Measurements from ENCODE around the gene DSEL.

DNA sequence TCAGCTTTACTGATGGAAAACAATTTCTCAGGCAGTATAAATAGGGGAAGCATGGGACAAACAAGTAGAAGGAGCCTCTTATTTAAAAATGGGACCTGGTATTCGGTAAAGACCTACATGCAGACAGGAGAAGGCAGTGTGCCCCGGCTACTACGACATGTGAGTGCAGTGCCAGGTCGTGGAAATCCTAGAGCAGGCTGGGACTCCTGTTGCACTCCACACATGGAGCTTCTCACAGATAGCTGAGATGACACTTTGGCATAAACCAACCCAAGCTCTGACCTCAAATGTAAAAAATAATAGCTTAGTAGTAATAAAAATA lies 885 bp upstream of the DSEL start:
- TF ChIP-seq SMC3 (IDR thresholded peaks at IDR 0.05; ENCODE audit: low read depth, low read length), result no peak
- TF ChIP-seq, protein P1, sequence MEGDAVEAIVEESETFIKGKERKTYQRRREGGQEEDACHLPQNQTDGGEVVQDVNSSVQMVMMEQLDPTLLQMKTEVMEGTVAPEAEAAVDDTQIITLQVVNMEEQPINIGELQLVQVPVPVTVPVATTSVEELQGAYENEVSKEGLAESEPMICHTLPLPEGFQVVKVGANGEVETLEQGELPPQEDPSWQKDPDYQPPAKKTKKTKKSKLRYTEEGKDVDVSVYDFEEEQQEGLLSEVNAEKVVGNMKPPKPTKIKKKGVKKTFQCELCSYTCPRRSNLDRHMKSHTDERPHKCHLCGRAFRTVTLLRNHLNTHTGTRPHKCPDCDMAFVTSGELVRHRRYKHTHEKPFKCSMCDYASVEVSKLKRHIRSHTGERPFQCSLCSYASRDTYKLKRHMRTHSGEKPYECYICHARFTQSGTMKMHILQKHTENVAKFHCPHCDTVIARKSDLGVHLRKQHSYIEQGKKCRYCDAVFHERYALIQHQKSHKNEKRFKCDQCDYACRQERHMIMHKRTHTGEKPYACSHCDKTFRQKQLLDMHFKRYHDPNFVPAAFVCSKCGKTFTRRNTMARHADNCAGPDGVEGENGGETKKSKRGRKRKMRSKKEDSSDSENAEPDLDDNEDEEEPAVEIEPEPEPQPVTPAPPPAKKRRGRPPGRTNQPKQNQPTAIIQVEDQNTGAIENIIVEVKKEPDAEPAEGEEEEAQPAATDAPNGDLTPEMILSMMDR (conservative IDR thresholded peaks at IDR 0.05; ENCODE audit: low read depth, low read length), result no peak
- TF ChIP-seq RAD21 (IDR thresholded peaks at IDR 0.05; ENCODE audit: low read length), result no peak
- TF ChIP-seq POLR2A (IDR thresholded peaks at IDR 0.05; ENCODE audit: low read depth, low read length), result no peak
- TF ChIP-seq, protein P2, sequence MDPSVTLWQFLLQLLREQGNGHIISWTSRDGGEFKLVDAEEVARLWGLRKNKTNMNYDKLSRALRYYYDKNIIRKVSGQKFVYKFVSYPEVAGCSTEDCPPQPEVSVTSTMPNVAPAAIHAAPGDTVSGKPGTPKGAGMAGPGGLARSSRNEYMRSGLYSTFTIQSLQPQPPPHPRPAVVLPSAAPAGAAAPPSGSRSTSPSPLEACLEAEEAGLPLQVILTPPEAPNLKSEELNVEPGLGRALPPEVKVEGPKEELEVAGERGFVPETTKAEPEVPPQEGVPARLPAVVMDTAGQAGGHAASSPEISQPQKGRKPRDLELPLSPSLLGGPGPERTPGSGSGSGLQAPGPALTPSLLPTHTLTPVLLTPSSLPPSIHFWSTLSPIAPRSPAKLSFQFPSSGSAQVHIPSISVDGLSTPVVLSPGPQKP (IDR thresholded peaks at IDR 0.05; ENCODE audit: borderline replicate concordance, low read depth, low read length), result no peak
- TF ChIP-seq CEBPB (IDR thresholded peaks at IDR 0.05; ENCODE audit: low read depth, low read length), result no peak
- no peak for TF ChIP-seq MAFK (IDR thresholded peaks at IDR 0.05; ENCODE audit: low read depth, low read length)
- TF ChIP-seq BHLHE40 (IDR thresholded peaks at IDR 0.05; ENCODE audit: low read depth, low read length), result no peak
- no peak for TF ChIP-seq FOS (IDR thresholded peaks at IDR 0.05; ENCODE audit: low read depth, low read length)
- TF ChIP-seq RCOR1 (IDR thresholded peaks at IDR 0.05; ENCODE audit: insufficient replicate concordance, low read length), result no peak

Measured in IMR-90 (cell line).